NCI-H748 (cell line): Measurements from ENCODE around the gene IQSEC3.
"Not testable (repeated sequence)": the region's sequence is repeated elsewhere in the genome, so short reads cannot be mapped to it uniquely, and the experiment has no call there.

Experiments
- DNase-seq: peaks from one replicate; lab custom pipeline; 2025; ENCODE audit not compliant: unreplicated experiment; lab: John Stamatoyannopoulos, UW

IQSEC3 gene

GRCh38 chr12:212715-213526 lies 146.4 kb downstream of the IQSEC3 start:
- no peak for DNase-seq

- no peak for DNase-seq
Measured at GRCh38 chr12:213527-213932, 147.0 kb downstream of the IQSEC3 start.

- no peak for DNase-seq
Measured at GRCh38 chr12:214003-214741, 147.6 kb downstream of the IQSEC3 start, which contains the start of gene SLC6A12. TSS of gene SLC6A12 (minus strand) at chr12:214157. CDS start at chr12:209986, 4,171 bp downstream.

GRCh38 chr12:215116-215515 lies 148.5 kb downstream of the IQSEC3 start:
- DNase-seq: no peak

GRCh38 chr12:217029-217428 lies 150.5 kb downstream of the IQSEC3 start:
- not testable (repeated sequence) for DNase-seq

GRCh38 chr12:218221-218620 lies 151.7 kb downstream of the IQSEC3 start:
- no peak for DNase-seq

GRCh38 chr12:218728-219590 lies 152.4 kb downstream of the IQSEC3 start:
- DNase-seq: no peak

- peak; percentile 64 for DNase-seq
Measured at GRCh38 chr12:219891-220352, 153.4 kb downstream of the IQSEC3 start.

- no peak for DNase-seq
Measured at GRCh38 chr12:220491-220890, 153.9 kb downstream of the IQSEC3 start.

GRCh38 chr12:220946-221550 lies 154.5 kb downstream of the IQSEC3 start:
- DNase-seq: no peak

GRCh38 chr12:221736-222135 lies 155.2 kb downstream of the IQSEC3 start:
- no peak for DNase-seq

GRCh38 chr12:223841-224240 lies 157.3 kb downstream of the IQSEC3 start:
- no peak for DNase-seq

- no peak for DNase-seq
Measured at GRCh38 chr12:224330-224729, 157.8 kb downstream of the IQSEC3 start.

- DNase-seq: no peak
Measured at GRCh38 chr12:225012-225411, 158.4 kb downstream of the IQSEC3 start.

GRCh38 chr12:226401-226800 lies 159.8 kb downstream of the IQSEC3 start:
- DNase-seq: no peak

GRCh38 chr12:227286-227915 lies 160.8 kb downstream of the IQSEC3 start:
- DNase-seq: no peak
